Esophagus muscularis mucosa (tissue), 3 donors: ENCODE results near the gene ACTR1B.

Experiments
- EP300 ChIP-seq: sonication (generic); formaldehyde crosslinking; IDR thresholded peaks from one replicate; pipeline ENCODE4 v1.6.1; 2017; ENCODE audit warnings: antibody characterized with exemption
- TF ChIP-seq, protein P1 (sequence below), 3 experiments: fragments of 200-600 bp in 2 of 3; fragments of 450-650 bp in 1 of 3; sonication (generic) in 2 of 3; IDR thresholded peaks; one replicate each; pipeline ENCODE4 v1.5.1; 2017 to 2019; ENCODE audit warnings: antibody characterized with exemption in 3 of 3, mild to moderate bottlenecking in 2 of 3, moderate library complexity in 1 of 3

GRCh38 chr2:97660775-97661389 is 3.0 kb downstream of the ACTR1B start:
- TF ChIP-seq, protein P1, sequence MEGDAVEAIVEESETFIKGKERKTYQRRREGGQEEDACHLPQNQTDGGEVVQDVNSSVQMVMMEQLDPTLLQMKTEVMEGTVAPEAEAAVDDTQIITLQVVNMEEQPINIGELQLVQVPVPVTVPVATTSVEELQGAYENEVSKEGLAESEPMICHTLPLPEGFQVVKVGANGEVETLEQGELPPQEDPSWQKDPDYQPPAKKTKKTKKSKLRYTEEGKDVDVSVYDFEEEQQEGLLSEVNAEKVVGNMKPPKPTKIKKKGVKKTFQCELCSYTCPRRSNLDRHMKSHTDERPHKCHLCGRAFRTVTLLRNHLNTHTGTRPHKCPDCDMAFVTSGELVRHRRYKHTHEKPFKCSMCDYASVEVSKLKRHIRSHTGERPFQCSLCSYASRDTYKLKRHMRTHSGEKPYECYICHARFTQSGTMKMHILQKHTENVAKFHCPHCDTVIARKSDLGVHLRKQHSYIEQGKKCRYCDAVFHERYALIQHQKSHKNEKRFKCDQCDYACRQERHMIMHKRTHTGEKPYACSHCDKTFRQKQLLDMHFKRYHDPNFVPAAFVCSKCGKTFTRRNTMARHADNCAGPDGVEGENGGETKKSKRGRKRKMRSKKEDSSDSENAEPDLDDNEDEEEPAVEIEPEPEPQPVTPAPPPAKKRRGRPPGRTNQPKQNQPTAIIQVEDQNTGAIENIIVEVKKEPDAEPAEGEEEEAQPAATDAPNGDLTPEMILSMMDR (IDR thresholded peaks at IDR 0.05) = no peak
- TF ChIP-seq EP300 = no peak
